ENCODE measurements around the gene S100A6. TPM values are rescaled to one million over a fixed set of nuclear protein-coding genes. Genes with fewer than 3 reads are reported as not detected.

S100A6 gene
- total RNA-seq, 1 donor from 2014 or later: 418 TPM

- intact Hi-C loops (cut with DNase I): no loop called here
- DNase-seq (ENCODE audit: low spot score): no peak
These were observed 49.9 kb downstream of the S100A6 start for GRCh38 chr1:153485863-153486262.

Other genes starting within 250 kb of the S100A6 start
- gene PGLYRP3, start 223.0 kb downstream of the S100A6 start, total RNA-seq: not detected
- gene PGLYRP4, start 187.2 kb downstream of the S100A6 start, total RNA-seq: not detected
- gene S100A9, start 178.1 kb downstream of the S100A6 start, total RNA-seq: 91.9 TPM
- 4.1 TPM for gene S100A12, start 160.4 kb downstream of the S100A6 start, total RNA-seq
- gene S100A8, start 144.9 kb downstream of the S100A6 start, total RNA-seq: 71.3 TPM
- gene S100A7A, start 119.5 kb downstream of the S100A6 start, total RNA-seq: not detected
- not detected for gene S100A7, start 75.3 kb downstream of the S100A6 start, total RNA-seq
- gene S100A5, start 4.9 kb upstream of the S100A6 start, total RNA-seq: not detected
- 107 TPM for gene S100A4, start 9.8 kb upstream of the S100A6 start, total RNA-seq
- 1.3 TPM for gene S100A3, start 13.3 kb upstream of the S100A6 start, total RNA-seq
- gene S100A2, start 29.9 kb upstream of the S100A6 start, total RNA-seq: 5.0 TPM
- gene S100A16, start 77.1 kb upstream of the S100A6 start, total RNA-seq: 39.8 TPM
- gene S100A14, start 80.3 kb upstream of the S100A6 start, total RNA-seq: 3.4 TPM
- 200 TPM for gene S100A13, start 91.5 kb upstream of the S100A6 start, total RNA-seq
- 1,915 TPM for gene S100A1, start 92.4 kb upstream of the S100A6 start, total RNA-seq
- gene CHTOP, start 98.1 kb upstream of the S100A6 start, total RNA-seq: 90.4 TPM
- gene SNAPIN, start 122.7 kb upstream of the S100A6 start, total RNA-seq: 62.1 TPM
- gene ILF2, start 135.0 kb upstream of the S100A6 start, total RNA-seq: 76.5 TPM
- gene NPR1, start 142.7 kb upstream of the S100A6 start, total RNA-seq: 14.9 TPM
- gene INTS3, start 192.1 kb upstream of the S100A6 start, total RNA-seq: 35.2 TPM
- 9.8 TPM for gene SLC27A3, start 239.4 kb upstream of the S100A6 start, total RNA-seq